NCI-H1417 treated with DMSO at 0.1 percent for 48 hours (cell line): ENCODE results near the gene BICDL1.
"Not testable (repeated sequence)": the region's sequence is repeated elsewhere in the genome, so short reads cannot be mapped to it uniquely, and the experiment has no call there.

ENCODE experiments used
- DNase-seq: peaks from one replicate; lab custom pipeline; 2025; lab: John Stamatoyannopoulos, UW

Gene BICDL1

DNA sequence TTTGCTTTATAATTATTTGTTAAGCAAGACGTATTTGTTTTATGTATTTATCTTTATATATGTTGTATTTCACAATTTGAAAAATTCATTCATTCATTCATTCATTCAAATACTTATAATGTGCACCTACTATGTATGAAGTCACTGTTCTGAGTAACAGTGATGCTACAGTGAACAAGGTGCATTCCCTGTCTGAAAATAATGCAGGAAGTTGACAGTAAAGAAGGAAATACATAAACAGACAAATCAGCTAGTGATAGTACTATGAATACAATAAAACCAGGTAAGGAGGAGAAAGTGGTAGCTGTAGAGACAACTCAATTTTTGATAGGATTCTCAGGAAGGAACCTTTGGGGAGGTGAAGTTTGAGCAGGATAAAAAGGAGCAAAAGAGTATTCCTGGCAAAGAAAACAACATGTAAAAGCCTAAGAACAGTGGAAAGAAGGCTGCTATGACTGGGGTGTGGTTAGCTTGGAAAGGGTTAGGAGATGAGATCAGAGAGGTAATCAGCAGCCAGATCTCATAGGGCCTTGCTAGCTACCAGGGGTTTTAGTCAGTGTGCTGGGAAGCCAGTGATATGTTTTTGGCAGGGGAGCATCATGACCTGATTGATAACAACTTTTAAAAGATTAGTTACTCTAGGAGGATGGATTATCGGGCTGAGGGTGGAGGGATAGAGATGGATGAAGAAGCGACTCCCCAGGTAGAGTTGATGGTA is 17.4 kb downstream of the BICDL1 start:
- DNase-seq: no peak

DNA sequence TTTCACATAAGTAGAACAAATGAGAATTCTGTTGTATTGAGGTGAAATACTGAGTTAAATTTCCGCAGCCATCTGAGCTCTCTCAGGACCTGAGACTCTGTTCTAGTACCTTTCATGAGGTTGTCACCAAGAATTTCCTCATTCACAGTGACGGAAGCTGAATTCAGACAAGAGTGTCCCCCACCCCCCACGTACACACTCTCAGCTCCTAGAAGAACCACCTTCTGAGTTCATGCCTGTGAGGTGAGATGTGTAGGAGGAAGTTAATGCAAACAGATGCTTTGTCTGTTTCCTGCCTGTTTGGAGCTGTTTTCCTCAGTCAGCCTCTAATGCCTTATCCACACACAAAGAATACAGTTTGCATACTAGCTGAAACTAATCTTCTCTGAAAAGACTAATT is 18.2 kb downstream of the BICDL1 start:
- no peak for DNase-seq

DNA sequence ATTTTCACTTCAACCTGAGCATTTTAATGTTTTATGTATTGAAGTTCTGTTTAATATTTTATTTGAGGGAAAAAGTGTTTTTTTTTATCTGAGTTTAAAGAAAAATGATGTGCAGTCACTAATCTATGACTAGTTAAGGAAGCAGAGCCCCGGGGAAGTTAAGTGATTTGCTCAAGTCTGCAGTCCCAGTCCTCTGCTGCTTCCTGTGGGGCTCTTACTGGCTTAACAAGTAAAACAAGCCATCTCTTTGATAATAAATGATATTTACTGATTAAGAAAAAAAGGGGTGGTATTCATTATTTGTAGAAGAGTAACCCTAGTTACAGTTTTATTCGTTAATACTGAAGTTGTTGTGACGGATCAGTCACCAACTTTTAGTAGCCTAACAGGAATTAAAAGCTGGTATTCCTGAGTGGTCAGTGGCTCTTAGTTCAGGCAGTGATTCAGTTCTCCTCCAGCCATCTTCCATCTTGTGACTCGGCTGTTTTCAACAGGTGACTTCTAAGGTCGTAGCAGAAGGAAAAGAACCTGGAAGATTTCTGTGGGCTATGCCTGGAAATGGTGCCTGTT is 21.7 kb downstream of the BICDL1 start:
- no peak for DNase-seq

DNA sequence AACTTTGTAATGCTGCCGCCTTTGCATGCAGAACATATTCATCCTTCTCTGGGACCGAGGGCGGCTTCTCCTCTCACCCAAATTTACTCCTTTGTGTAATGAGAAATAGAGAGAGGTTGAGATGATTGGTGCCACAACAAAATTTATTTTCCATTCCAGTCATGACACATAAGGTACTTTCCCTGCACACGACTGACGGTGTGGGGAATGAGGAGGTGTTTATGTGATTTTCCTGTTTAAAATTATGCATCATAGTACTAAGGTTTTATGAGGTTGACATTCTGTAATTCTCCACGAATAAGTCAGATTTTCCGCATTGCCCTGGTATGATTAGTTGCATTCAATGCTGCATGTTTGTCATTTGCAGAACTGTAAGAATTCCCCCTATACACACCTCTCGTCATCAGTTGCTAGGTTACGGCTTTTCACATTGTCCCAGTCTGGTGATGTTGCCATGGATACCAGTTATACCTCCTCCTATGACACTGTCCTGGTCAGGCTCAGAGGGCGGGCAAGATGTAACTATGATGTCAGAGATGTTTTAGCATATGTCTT is 23.1 kb downstream of the BICDL1 start:
- no peak for DNase-seq

DNA sequence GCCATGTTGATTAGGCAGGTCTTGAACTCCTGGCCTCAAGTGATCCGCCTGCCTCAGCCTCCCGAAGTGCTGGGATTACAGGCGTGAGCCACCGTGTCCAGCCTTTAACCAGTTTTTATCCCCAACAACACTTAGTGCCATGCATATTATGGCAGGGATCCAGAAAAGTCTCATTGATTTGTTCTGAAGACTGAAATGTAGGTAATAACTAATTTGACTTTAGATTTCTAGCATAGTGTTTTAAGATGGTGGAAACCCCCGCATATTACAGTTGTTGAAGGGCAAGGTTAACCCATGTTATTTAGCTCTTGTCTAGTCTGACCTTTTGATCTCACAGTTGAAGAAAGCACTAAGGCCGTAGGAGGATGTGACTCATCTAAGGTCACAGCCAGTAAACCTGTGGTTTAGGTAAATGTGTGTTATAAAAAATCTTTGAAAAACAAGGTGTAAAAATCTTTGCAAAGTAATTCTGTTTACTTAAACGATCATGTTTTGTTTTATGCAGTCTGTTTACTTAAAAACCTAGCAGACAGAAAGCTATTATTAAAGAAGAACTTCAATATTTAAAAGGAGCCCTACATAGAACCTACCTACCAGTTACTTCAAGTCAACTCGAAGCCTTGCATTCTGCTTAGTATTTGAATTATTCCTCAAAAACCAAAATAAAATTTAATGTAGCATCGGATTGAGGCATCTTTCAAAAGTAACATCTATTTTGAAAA is 24.8 kb downstream of the BICDL1 start:
- no peak for DNase-seq

DNA sequence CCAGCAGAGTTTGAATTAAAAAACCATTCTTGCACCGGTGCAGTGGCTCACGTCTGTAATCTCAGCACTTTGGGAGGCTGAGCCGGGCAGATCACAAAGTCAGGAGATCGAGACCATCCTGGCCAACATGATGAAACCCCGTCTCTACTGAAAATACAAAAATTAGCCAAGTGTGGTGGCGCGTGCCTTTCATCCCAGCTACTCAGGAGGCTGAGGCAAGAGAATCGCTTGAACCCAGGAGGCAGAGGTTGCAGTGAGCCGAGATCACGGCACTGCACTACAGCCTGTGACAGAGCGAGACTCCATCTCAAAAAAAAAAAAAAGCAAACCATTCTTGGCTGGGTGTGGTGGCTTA is 25.3 kb downstream of the BICDL1 start:
- DNase-seq: not testable (repeated sequence)

DNA sequence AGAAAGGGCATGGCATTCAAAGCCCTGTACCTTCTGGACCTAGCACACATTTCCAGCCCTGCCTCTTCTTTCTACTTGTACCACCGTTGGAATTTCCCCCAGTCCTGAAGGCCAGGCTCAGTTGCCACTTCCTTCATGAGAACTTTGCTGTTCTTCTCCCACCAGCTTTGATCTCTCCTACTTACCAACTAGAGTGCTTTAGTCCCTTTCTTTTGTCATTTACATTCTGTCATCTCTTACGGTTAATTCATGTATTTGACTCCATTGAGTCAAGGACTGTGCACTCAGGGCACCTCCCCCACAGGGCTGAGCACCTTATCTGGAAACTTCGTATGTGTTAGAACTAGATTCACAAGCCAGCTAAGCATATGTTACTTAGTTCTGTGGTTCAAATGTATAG is 26.3 kb downstream of the BICDL1 start:
- no peak for DNase-seq

DNA sequence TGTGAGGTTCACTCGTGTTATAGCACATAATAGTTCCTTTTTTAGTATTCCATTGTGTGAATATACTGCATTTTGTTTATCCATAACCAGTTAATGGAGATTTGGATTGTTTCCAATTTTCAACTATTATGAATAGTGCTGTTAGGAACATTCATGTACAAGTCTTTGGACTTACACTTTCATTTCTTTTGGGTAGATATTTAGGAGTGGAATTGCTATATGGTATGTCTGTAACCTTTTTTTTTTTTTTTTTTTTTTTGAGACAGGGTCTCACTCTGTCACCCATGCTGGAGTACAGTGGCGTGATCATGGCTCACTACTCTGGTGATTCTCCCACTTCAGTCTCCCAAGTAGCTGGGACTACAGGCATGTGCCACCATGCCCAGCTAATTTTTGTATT is 27.2 kb downstream of the BICDL1 start:
- DNase-seq: not testable (repeated sequence)

DNA sequence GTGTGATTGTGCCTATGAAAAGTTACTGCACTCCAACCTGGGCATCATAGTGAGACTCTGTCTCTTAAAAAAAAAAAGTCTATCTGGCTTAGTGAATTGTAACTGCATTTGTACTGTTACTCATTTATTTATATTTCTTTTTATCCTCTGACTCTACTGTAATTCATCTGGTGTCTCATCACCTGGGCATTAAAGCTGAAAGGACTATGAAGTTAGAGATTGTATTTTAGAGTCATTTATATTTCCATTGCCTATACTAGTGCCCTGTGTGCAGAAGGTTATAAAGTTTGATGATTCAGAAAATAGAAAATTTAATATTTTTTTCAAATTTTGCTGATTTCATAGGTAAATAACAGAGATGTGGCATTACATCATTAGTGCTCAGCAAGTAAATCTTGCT is 30.2 kb downstream of the BICDL1 start:
- DNase-seq: no peak

DNA sequence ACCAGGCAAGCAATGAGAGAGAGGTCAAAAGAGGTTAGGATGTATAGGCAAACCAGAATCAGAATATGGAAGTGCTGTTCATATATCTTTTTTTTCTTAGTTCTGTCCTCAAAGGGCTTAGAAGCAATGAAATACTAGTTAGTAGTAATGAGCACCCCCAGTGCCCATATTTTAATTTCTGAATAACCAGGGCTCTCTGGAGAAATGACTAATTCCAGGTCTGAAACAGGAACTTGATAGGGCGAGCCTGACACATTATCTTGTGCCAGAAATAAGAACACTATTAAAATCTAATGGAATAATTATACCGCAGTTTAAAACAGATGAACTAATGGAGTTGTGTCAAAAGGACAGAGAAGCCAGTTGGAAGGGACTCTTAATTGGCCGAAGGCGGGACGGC is 30.9 kb downstream of the BICDL1 start:
- no peak for DNase-seq

DNA sequence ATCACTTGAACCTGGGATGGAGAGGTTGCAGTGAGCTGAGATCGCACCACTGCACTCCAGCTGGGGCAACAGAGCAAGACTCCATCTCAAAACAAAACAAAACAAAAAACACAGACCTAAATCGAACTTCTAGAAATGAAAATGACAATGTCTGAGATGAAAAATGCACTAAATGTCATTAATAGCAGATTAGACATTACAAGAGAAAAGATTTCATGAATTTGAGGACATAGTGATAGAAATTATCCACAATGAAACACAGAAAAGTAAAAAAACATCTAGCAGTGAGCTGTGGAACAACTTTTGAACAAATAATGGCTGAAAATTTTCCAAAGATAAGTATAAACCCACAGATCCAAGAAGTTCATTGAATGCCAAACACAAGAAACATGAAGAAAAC is 35.2 kb downstream of the BICDL1 start:
- DNase-seq: no peak

DNA sequence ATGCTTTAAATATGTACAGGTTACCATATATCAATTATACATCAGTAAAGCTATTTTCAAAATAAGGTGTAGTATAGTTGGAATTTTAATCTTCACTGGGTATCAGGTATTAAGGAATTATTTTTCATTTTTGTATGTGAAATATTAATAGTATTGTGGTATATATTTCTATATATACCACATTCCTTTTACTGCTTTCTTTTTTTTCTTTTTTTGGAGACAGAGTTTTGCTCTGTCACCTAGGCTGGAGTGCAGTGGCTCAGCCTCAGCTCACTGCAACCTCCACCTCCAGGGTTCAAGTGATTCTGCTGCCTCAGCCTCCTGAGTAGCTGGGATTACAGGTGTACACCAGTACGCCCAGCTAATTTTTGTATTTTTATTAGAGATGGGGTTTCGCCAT is 36.6 kb downstream of the BICDL1 start:
- DNase-seq: no peak

DNA sequence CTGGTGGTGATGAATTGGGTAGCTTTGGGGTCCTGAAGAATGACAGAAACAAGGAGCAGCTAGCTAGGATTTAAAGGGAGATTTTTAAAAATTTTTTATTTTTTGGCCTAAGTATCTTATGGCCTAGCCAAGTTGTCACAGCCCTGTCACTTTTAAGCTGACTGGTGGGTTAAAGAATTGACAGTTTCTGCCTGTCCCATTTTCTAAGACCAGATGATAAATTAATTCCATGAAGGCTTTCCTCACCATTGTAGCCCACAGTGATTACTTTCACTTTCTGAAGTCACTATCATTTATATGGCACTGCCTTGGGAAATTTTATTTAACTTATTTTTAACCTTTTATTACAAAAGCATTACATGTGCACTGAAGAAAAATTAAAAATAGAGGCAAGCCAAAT is 43.2 kb downstream of the BICDL1 start:
- no peak for DNase-seq

DNA sequence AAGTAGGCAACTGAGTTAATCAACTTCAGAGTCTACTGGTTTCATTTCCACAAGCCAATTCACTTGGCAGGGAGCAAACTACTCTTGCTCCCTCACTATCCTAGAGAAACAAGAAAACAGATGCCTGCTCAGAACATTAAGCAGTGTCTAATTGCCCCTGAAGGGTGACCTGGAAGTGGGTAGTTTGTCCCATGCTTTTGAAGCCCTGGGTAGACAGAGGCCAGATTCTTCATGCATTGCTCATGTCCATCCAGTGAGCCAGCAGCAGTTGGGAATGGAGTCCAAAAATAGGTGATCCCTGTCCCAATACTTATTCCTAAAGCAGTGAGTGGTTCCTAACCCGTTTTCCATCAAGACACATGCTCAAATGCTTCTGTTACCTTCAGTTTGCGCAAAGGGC is 48.8 kb downstream of the BICDL1 start:
- no peak for DNase-seq

DNA sequence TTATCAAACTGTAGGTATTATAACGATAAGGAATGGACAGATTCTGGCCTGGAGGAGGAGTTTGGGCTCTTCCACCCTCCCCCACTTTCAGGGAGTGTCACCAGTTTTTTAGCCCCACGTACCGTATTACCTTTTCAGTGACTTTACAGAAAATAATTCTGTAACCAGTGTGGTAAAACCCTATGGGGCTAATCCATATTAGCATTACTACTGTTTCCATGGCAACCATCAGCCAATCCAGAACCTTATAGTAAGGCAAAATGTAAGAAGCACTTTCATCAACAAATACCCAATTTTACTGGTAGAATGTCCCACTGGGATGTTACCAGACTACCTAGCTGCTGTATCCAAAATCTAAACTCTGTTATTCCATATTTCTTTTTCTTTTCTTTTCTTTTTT is 50.7 kb downstream of the BICDL1 start:
- DNase-seq: no peak

DNA sequence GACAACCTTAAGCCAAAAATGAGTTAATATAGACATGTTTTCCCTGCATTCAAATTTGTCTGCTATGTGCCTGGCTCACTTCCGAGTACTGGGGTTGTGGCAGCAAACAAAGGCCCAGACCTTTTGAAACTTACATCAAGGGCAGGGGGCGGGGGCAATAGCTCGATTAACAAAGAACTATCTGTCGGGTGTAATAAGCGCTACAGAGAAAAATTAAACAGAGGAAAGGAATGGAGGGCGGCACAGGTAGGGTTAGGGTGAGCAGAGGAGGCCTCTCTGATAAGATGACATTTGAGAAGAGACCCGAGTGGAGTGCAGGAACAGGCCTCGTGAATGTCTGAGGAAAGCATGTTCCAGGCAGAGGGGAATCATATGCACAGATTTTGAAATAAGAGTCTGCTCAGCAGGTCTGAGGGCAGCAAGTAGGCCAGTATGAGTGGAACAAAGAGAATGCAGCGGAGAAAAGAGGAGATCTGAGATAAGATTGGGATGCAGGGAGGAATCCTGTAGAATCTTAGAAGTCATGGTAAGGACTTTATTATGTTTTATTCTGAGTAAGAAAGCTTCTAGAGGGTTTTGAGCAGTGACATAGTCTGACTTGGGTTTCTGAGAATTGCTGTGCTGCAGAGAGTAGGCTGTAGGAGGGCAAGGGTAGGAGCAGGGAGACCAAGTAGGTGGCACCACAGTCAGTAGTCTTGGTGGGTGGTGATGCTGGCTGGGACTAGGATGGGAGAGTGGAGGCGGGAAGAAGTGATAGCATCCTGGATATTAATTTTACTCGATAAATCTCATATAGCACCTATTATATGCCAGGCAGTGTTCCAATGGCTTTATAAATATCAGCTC is 52.6 kb downstream of the BICDL1 start:
- DNase-seq: no peak

DNA sequence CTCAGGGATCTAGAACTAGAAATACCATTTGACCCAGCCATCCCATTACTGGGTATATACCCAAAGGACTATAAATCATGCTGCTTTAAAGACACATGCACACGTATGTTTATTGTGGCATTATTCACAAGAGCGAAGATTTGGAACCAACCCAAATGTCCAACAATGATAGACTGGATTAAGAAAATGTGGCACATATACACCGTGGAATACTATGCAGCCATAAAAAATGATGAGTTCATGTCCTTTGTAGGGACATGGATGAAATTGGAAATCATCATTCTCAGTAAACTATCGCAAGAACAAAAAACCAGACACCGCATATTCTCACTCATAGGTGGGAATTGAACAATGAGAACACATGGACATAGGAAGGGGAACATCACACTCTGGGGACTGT is 56.3 kb downstream of the BICDL1 start:
- DNase-seq: not testable (repeated sequence)

DNA sequence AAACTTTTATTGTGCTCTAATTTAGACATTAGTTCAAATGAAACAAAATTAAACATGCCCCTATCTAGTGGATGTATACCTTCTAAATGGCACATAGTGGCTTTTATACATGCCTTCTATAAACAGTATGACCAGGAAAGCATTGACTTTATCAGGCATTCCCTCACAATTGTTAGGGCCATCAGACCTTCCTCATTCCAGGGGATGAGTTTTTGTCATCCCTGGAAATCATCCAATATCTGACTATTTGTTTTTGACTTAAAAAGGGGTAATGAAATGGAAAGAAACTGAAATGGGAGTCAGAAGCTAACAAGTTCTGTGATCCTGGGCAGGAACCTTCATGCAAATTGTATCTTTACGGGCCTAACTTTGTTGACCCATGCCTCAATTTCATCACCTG is 58.0 kb downstream of the BICDL1 start:
- no peak for DNase-seq

DNA sequence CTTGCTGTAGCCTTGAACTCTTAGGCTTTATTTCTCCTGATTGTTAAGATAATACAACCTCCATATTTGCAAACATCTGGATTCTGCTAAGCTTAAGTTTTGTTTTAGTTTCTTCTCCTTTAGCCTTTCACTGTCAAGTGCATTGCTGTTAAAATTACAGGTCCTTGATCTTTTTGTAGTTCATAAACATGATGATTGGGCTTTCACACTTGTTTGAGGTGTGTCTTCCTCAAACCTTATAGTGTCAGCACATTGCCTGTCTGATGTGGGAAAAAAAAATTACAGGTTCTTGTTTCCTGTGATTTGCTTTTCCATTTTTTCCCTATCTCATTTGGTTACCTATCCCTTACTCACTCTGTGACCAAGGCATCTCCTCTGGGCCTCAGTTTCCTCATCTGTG is 59.2 kb downstream of the BICDL1 start:
- no peak for DNase-seq

DNA sequence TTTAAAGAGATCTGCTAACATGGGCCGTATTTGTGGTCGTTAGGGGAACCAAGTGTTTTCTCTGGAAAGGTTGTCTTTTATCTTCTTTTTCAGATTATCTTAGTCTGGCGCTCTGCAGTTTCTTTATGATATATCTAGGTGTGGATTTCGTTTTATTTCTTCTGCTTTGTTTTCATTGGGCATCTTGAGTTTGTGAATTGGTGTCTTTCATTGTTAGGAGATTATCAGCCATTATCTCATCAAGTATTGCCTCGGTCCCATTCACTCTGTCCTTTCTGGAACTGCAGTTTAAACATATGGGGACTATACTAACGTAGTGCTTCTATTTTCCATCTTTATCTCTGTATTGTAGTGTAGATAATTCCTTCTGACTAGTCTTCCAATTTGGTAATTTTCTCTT is 60.4 kb downstream of the BICDL1 start:
- no peak for DNase-seq

DNA sequence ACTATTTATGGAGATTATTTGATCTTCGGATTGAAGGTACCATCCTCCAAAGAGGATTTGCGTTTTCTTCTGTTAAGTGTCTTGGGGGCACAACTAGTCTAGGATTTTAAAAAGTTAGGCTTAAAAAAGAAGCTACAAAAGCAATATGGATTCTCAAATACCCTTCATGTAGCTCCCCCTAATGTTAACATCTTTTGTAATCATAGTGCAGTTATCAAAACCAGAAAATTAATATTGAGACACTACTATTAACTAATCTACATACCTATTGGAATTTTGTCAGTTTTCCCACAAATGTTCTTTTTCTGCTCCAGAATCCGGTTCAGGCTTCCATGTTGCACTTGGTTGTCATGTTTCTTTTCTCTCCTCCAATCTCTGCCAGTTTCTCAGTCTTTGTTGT is 62.5 kb downstream of the BICDL1 start:
- DNase-seq: no peak

DNA sequence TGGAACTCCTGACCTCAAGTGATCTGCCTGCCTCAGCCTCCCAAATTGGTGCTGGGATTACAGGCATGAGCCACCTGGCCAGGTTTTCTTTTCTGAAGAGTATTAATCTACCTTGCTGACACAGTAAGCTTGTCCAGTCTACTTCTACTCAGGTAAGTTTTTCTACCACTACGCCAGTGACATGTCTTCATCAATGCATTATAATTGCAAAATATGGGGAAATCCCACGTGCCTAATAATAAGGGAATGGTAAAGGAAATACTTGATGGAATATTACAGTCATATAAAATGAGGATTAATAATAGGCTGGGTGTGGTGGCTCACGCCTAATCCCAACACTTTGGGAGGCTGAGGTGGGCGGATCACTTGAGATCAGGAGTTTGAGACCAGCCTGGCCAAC is 65.3 kb downstream of the BICDL1 start:
- no peak for DNase-seq
